Gastroesophageal sphincter (tissue), 3 donors: ENCODE results near the gene GRK1.

ENCODE experiments used
- CTCF ChIP-seq, 4 experiments: fragments of 200-600 bp in 2 of 4; fragments of 450-650 bp in 2 of 4; sonication (generic) in 1 of 4; IDR thresholded peaks; one replicate each; pipeline ENCODE4 v1.5.1; 2017 to 2019; ENCODE audit warnings: antibody characterized with exemption in 4 of 4, mild to moderate bottlenecking in 2 of 4, moderate library complexity in 2 of 4
- POLR2A ChIP-seq, 2 donors: fragments of 450-650 bp; IDR thresholded peaks; one replicate each; pipeline ENCODE4 v1.6.1; 2017; ENCODE audit warnings: antibody characterized with exemption in 2 of 2, mild to moderate bottlenecking in 2 of 2, moderate library complexity in 1 of 2

- no peak for TF ChIP-seq POLR2A (IDR thresholded peaks at IDR 0.05)
- TF ChIP-seq CTCF (IDR thresholded peaks at IDR 0.05) = no peak
Observed at GRCh38 chr13:113635709-113636108, 31.3 kb upstream of the GRK1 start.
